Skin epidermis (tissue), 12 donors: ENCODE measurements around the gene ADAMTS12.

Experiments
- H3K27ac ChIP-seq, 21 experiments: fragments of 200-600 bp; sonication (generic) in 11 of 21; one replicate each; pipeline ENCODE4 v1.5.0; 2020; ENCODE audit warnings: mild to moderate bottlenecking in 3 of 21, inconsistent platforms in 2 of 21, moderate library complexity in 2 of 21
- H3K4me3 ChIP-seq, 7 experiments: fragments of 200-600 bp; sonication (generic) in 2 of 7; one replicate each; pipeline ENCODE4 v1.5.0; 2020; ENCODE audit warnings: inconsistent platforms in 2 of 7, mild to moderate bottlenecking in 2 of 7, moderate library complexity in 1 of 7

The ADAMTS12 gene

GRCh38 chr5:33688066-33688465 lies 203.7 kb downstream of the ADAMTS12 start:
- H3K27ac ChIP-seq, result peak overlapping the region in 9 of 21 experiments; percentile 14 to 76 (median 44)
- H3K4me3 ChIP-seq, result no peak overlapping the region

GRCh38 chr5:33685873-33686755 lies 205.7 kb downstream of the ADAMTS12 start:
- Histone ChIP-seq H3K4me3 (no peak overlapping the region), H3K27ac (peak overlapping the region in 1 of 21 experiments; percentile 33)

- no peak overlapping the region for H3K27ac ChIP-seq
- no peak overlapping the region for H3K4me3 ChIP-seq
Measured at GRCh38 chr5:33684496-33685159, 207.2 kb downstream of the ADAMTS12 start.

- Histone ChIP-seq H3K27ac (no peak overlapping the region), H3K4me3 (no peak overlapping the region)
Measured at GRCh38 chr5:33679791-33680190, 212.0 kb downstream of the ADAMTS12 start.

GRCh38 chr5:33675958-33676464 lies 215.8 kb downstream of the ADAMTS12 start:
- Histone ChIP-seq H3K4me3 (no peak overlapping the region), H3K27ac (no peak overlapping the region)

- Histone ChIP-seq H3K27ac (no peak overlapping the region), H3K4me3 (no peak overlapping the region)
Measured at GRCh38 chr5:33671700-33672291, 220.0 kb downstream of the ADAMTS12 start.

GRCh38 chr5:33662722-33663427 lies 228.9 kb downstream of the ADAMTS12 start:
- no peak overlapping the region for H3K27ac ChIP-seq
- H3K4me3 ChIP-seq, result no peak overlapping the region

- no peak overlapping the region for H3K4me3 ChIP-seq
- H3K27ac ChIP-seq, result peak overlapping the region in 1 of 21 experiments; percentile 28
Measured at GRCh38 chr5:33659526-33660169, 232.1 kb downstream of the ADAMTS12 start.

- H3K4me3 ChIP-seq, result no peak overlapping the region
- no peak overlapping the region for H3K27ac ChIP-seq
Measured at GRCh38 chr5:33657804-33658440, 233.9 kb downstream of the ADAMTS12 start.

GRCh38 chr5:33657176-33657575 lies 234.6 kb downstream of the ADAMTS12 start:
- H3K4me3 ChIP-seq, result no peak overlapping the region
- no peak overlapping the region for H3K27ac ChIP-seq

GRCh38 chr5:33650911-33651310 lies 240.9 kb downstream of the ADAMTS12 start:
- Histone ChIP-seq H3K4me3 (no peak overlapping the region), H3K27ac (peak overlapping the region in 4 of 21 experiments; percentile 42 to 75 (median 70))

GRCh38 chr5:33649549-33650482 lies 242.0 kb downstream of the ADAMTS12 start:
- no peak overlapping the region for H3K4me3 ChIP-seq
- peak overlapping the region in 5 of 21 experiments; percentile 38 to 75 (median 69) for H3K27ac ChIP-seq

- H3K4me3 ChIP-seq, result no peak overlapping the region
- no peak overlapping the region for H3K27ac ChIP-seq
Measured at GRCh38 chr5:33641744-33642505, 249.9 kb downstream of the ADAMTS12 start.

- no peak overlapping the region for H3K27ac ChIP-seq
- no peak overlapping the region for H3K4me3 ChIP-seq
Measured at GRCh38 chr5:33639474-33639873, 252.3 kb downstream of the ADAMTS12 start.

GRCh38 chr5:33637011-33637410 lies 254.8 kb downstream of the ADAMTS12 start:
- no peak overlapping the region for H3K4me3 ChIP-seq
- H3K27ac ChIP-seq, result no peak overlapping the region

GRCh38 chr5:33635582-33635981 lies 256.2 kb downstream of the ADAMTS12 start:
- no peak overlapping the region for H3K27ac ChIP-seq
- no peak overlapping the region for H3K4me3 ChIP-seq

GRCh38 chr5:33633699-33634098 lies 258.1 kb downstream of the ADAMTS12 start:
- no peak overlapping the region for H3K4me3 ChIP-seq

More at GRCh38 chr5:33633699-33634098, 258.1 kb downstream of the ADAMTS12 start:
- no peak overlapping the region for H3K27ac ChIP-seq
